ENCODE data around the gene MPZL3. TPM values are rescaled to one million over a fixed set of nuclear protein-coding genes. Genes with fewer than 3 reads are reported as not detected.

The MPZL3 gene
- total RNA-seq, 2 donors from 2014 or later: 31.5 to 111 TPM

GRCh38 chr11:118180300-118180703 is 71.9 kb downstream of the MPZL3 start:
- Mint-ChIP-seq H3K9me3 (no peaks in the 10 kb centered on the region), H3K27ac (no peak overlapping the region), H3K36me3 (ENCODE audit: low read depth) (no peaks in the 10 kb centered on the region), H3K4me1 (no peaks in the 10 kb centered on the region), H3K4me3 (no peak overlapping the region), H3K27me3 (peaks cover 8% of the 10 kb centered on the region)
- ATAC-seq (replicated peaks): no peak

- Mint-ChIP-seq H3K4me1 (no peaks in the 10 kb centered on the region), H3K27ac (no peak overlapping the region), H3K27me3 (peaks cover 4% of the 10 kb centered on the region), H3K9me3 (no peaks in the 10 kb centered on the region), H3K4me3 (no peak overlapping the region), H3K36me3 (ENCODE audit: low read depth) (no peaks in the 10 kb centered on the region)
- no peak for ATAC-seq (replicated peaks)
Measured at GRCh38 chr11:118176778-118177134, 75.4 kb downstream of the MPZL3 start.

Other genes with a start within 250 kb of the MPZL3 start
- under 1 TPM in 1 of 2 donors, not detected in 1; 0.11 TPM for gene TMPRSS4, start 175.3 kb downstream of the MPZL3 start, total RNA-seq
- not detected for gene SMIM35, start 165.4 kb downstream of the MPZL3 start, total RNA-seq
- gene SCN4B, start 99.5 kb downstream of the MPZL3 start, total RNA-seq: 1 to 10 TPM in 1 of 2 donors, under 1 TPM in 1; 0.09 to 3.3 TPM
- gene SCN2B, start 75.7 kb downstream of the MPZL3 start, total RNA-seq: under 1 TPM in 1 of 2 donors, not detected in 1; 0.11 TPM
- 100 to 1,000 TPM in 1 of 2 donors, 10 to 100 TPM in 1; 74.0 to 276 TPM for gene JAML, start 27.4 kb downstream of the MPZL3 start, total RNA-seq
- gene MPZL2, start 11.9 kb upstream of the MPZL3 start, total RNA-seq: 10 to 100 TPM in 1 of 2 donors, 1 to 10 TPM in 1; 2.8 to 21.7 TPM
- 100 to 1,000 TPM; 338 to 500 TPM for gene CD3E, start 52.4 kb upstream of the MPZL3 start, total RNA-seq
- gene CD3D, start 90.3 kb upstream of the MPZL3 start, total RNA-seq: 100 to 1,000 TPM; 313 to 365 TPM
- gene CD3G, start 92.0 kb upstream of the MPZL3 start, total RNA-seq: 100 to 1,000 TPM; 103 to 140 TPM
- 10 to 100 TPM; 40.9 to 48.3 TPM for gene UBE4A, start 107.2 kb upstream of the MPZL3 start, total RNA-seq
- 100 to 1,000 TPM; 155 to 275 TPM for gene ATP5MG, start 149.2 kb upstream of the MPZL3 start, total RNA-seq
- 100 to 1,000 TPM in 1 of 2 donors, 10 to 100 TPM in 1; 81.6 to 118 TPM for gene KMT2A, start 184.1 kb upstream of the MPZL3 start, total RNA-seq

Data from activated T-helper 17 cell treated with anti-CD3 and anti-CD28 coated beads, Interleukin-2, amount 50 U/mL, for 72 hours (primary cell).